RWPE1 (cell line): ENCODE measurements around the gene MACF1.

ENCODE experiments used
- CTCF ChIA-PET: fragments of 350-600 bp; sonication (Branson Sonifier 250); formaldehyde crosslinking; extraction: SDS; loops from one replicate; lab custom pipeline; 2021; lab: Yijun Ruan, JAX
- POLR2A ChIA-PET: fragments of 400-600 bp; formaldehyde crosslinking; extraction: SDS; loops from one replicate; lab custom pipeline; 2020; ENCODE audit warnings: antibody characterized with exemption; ENCODE audit not compliant: low non-redundant PET; lab: Yijun Ruan, JAX
- DNase-seq: peaks from one replicate; pipeline ENCODE4 v3.0.0; 2012; ENCODE audit warnings: low spot score
- H3K27ac ChIP-seq: fragments of 450-650 bp; 2 replicates; pipeline ENCODE4 v1.5.1; 2017
- CTCF ChIP-seq: fragments of 450-650 bp; conservative IDR thresholded peaks from 2 replicates; pipeline ENCODE4 v1.5.1; 2017; ENCODE audit warnings: low read depth, mild to moderate bottlenecking

MACF1 gene

GRCh38 chr1:39266792-39267191, 62.3 kb downstream of the MACF1 start:
- ChIA-PET POLR2A (no interaction called here), CTCF (interaction anchor here (0.6 to 1.1 kb wide), 3 partner anchors 168 to 941 kb away, joined by 3 to 4 read pairs (median 3); no protein-coding TSS in a partner anchor)
- no peak for TF ChIP-seq CTCF
- H3K27ac ChIP-seq: no peak overlapping the region
- no peak for DNase-seq

GRCh38 chr1:39268112-39268581, 63.7 kb downstream of the MACF1 start:
- TF ChIP-seq CTCF: no peak
- H3K27ac ChIP-seq: peak overlapping the region; percentile 77
- CTCF ChIA-PET: interaction anchor here (0.6 to 1.2 kb wide), 4 partner anchors 9 to 153 kb away, joined by 3 to 10 read pairs (median 3); no protein-coding TSS in a partner anchor
- no peak for DNase-seq
- POLR2A ChIA-PET: no interaction called here

- no peak for TF ChIP-seq CTCF
- CTCF ChIA-PET: interaction anchor here (0.7 to 1.0 kb wide), 2 partner anchors 15 to 170 kb away, joined by 4 read pairs; no protein-coding TSS in a partner anchor
- POLR2A ChIA-PET: no interaction called here
- H3K27ac ChIP-seq: peak overlapping the region; percentile 77
- no peak for DNase-seq
These were observed 64.4 kb downstream of the MACF1 start for GRCh38 chr1:39268906-39269305.

- ChIA-PET CTCF (interaction anchor here (0.6 to 1.0 kb wide), 3 partner anchors 15 to 557 kb away, joined by 4 read pairs; no protein-coding TSS in a partner anchor), POLR2A (no interaction called here)
- no peak for TF ChIP-seq CTCF
- peak overlapping the region; percentile 77 for H3K27ac ChIP-seq
- DNase-seq: no peak
These were observed 64.9 kb downstream of the MACF1 start for GRCh38 chr1:39269349-39269748.

GRCh38 chr1:39269791-39270342, 65.4 kb downstream of the MACF1 start:
- POLR2A ChIA-PET: no interaction called here
- DNase-seq: no peak
- TF ChIP-seq CTCF: no peak
- peak overlapping the region; percentile 77; the same call in 1 of the 2 replicates for H3K27ac ChIP-seq
- CTCF ChIA-PET: interaction anchor here (0.6 to 1.0 kb wide), 4 partner anchors 11 to 556 kb away, joined by 3 to 4 read pairs (median 4); no protein-coding TSS in a partner anchor

GRCh38 chr1:39270368-39270767, 65.9 kb downstream of the MACF1 start:
- ChIA-PET POLR2A (no interaction called here), CTCF (interaction anchor here (0.7 kb wide), 1 partner anchor 11 kb away, joined by 3 read pairs; no protein-coding TSS in a partner anchor)

More at GRCh38 chr1:39270368-39270767, 65.9 kb downstream of the MACF1 start:
- DNase-seq: no peak
- TF ChIP-seq CTCF: no peak
- H3K27ac ChIP-seq: no peak overlapping the region
